CMK (cell line): ENCODE measurements around the gene PHC2.

Experiments
- DNase-seq: peaks from one replicate; pipeline ENCODE4 v3.0.0-alpha.2; 2010; ENCODE audit warnings: low read depth

Gene PHC2

DNA sequence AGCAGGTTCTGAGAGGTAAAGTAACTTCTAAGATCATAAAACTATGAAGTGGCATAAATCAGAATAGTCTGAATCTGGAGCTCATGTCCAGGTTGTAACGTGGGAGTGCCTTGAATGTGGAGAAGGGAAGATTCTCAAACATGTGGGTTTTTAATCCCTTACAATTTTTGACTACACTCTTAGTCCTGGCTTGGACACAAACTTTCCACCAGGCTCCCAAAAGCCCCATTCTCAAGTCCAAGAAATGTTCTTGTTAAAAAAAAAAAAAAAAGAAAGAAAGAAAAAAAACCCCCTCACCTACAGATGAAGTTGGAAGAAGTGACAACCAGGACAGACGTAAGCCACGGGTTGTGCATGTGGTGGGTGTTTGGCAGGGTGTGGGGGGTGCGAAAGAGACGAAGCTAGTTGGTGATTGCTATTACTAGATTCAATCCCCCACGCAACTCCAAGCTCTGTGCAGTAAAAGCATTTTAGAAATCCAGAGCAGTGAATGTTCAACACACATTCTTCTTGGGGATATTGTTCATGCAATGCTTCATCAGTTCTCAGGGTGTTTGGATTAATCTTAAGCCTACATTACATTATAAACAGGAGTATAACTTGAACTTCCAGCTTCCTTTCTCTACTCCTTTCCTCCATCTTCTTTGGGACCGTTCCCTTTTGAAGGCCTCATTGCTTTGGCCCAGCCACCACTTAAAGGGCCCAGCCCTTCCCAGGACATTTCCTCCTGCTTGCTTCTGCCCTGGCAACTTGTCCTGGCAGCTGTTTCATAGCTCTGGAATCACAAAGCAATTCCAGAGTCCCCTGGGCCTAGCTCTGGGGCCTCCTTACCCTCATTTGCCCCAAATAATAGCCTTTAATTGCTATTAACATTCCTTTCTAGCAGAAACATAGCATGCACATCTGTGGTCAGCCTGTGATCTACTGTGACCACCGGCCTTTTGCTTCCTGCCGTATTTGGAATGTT is 41.8 kb downstream of the PHC2 start:
- DNase-seq: no peak

DNA sequence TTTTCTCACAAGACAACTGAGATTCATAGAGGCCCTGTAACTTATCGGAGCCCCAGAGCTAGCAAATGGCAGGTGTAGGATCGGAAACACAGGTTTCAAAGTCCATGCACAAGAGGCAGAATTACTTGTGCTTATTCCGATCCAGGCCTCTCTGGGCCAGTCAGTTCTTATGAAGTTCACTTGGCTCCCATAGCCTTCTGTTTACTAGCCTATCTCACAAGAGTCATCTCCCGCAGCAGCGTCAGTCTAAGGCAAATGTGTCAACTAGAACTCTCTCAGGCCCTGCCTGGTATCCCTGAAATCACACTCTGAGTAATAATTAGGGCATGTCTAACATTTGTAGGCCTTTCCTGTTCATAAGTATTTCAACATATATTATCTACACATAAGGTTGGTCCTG is 43.3 kb downstream of the PHC2 start:
- no peak for DNase-seq

DNA sequence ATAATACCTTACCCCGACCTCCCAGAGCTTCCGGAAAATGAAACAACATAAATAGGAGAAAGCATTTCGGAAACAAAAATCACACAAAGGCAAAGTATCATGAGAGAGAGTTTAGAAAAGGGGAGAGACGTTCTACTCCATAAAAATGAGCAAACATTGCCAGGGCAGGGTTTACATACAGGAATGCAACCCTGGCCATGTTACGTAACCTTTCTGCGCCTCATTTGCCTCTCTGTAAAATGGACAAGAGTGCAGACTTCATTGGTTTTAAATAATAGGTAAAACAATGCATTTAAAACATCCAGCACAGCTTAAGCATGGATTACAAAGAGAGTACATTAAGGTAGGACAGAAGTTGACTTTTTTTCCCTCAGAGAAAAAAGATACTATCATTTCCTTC is 45.6 kb downstream of the PHC2 start:
- no peak for DNase-seq

DNA sequence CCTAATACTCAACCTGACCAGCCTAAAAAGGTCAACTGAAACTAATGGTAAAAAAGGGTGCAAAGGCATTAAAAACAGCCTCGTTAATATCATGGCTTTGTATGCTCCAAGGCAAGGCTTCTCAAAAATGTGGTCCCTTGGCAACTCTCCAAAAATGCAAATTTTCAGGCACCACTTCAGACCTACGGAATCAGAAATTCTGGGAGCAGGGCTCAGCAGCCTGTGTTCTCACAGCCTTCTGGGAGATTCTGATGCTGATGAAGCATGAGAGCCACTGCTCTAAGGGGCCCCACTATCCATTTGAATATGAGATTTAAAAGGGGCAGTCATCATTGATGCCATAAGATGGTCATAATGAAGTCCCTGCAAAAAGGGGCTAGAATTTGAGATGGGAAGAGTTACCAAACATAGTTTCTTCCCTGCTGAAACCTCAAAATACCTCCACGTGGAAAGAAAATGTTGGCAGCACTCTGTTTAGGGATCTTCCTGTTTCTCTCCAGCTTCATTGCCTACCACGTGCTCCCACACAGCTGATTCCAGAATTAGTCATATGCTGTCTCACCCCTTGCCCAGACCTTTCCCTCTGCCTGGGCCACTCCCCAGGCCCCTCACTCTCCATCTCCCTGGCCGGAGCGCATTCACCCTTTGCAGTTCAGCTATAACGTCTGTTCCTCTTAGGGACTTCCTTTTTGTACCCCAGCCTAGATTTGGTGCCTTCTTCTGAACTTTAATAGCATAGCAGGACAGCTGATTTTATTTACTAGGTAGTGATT is 46.7 kb downstream of the PHC2 start:
- no peak for DNase-seq

GRCh38 chr1:33383489-33383888 is 47.4 kb downstream of the PHC2 start:
- no peak for DNase-seq

DNA sequence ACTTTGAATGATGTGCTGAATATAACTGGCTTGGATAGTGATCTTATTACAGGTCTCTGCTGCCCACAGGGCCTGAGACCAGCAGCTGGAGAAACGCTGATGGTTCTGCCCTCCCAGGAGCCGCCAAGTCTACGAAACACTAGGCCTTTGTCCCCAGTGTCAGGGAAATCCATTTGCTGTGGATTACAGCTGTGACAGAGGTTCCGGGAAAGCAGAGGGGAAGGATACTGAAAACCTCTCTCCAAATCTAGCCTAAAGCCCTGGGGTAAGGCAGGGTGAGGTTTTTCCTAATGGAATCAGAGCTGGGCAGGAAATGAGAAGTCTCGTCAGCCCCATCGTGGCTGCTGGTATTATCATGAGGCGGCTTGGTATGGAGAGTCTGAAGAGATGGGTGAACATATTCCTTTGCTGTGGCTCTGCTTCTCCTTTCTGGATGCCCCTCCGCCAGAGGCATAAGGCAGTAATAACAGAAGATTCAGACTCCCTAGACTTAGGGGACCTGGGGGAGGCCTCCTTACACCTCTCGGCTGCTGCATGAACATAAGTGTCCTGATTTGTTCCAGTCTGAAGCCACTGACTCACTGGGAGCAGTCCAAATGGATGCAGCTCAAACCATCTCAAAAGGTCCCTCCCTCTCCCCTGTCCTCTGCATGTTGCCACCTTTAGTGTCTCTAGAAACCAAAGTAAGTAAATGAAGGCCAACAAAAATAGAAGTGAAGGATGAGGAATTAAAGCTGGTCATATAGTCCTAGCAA is 48.1 kb downstream of the PHC2 start:
- no peak for DNase-seq

DNA sequence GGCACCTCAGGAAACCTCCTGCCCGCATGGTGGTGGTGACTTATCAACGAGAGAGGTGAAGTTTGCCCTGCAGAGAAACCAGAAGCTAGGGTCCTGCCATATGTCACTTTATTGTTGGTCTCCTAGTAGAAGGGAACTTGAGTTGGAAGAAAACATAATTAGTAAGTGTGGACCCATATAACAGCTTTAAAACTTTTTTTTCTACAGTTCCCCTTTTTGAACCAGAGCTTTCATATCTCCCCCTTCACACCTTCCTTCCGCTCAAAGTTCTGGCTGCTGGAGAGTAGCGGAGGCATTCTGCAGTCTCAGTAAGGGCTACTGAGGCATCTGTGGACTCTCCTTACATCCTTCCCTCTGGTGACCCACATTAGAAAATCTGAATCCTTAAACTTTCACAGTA is 48.9 kb downstream of the PHC2 start:
- DNase-seq: no peak

- no peak for DNase-seq
Observed at GRCh38 chr1:33380811-33381210, 50.1 kb downstream of the PHC2 start.

DNA sequence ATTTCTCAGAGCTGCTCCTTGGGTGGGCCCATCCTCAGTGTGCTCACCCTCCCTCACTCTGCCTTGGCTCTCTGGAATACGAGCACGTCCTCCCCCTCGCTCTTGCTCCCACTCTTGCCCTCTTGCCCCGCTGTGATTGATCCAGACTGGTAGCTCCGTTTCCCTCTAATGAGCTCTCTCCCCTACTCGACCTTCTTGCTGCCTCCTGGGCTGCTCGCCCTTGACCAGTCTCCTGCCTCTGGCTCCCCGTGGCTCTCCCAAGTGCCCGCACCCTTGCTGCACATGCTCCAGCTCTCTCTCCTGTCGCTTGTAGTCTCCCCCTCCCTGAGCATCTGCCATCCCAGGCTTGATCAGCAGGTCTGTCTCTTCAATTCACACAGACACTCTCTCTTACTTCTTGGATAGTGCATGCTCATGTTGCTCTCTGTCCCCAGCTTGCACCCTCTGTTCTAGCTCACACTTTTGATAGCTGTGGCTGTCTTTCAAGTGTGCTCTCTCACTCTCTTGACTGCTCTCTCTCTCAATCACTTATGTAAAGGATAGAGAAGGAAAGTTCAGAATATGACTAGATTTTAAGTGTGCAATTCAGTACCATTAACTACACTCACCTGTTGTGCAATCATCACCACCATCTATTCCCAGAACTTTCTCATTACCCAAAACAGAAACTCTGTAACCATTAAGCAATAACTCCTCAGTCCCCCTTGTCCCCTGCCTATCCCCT is 51.1 kb downstream of the PHC2 start:
- no peak for DNase-seq

DNA sequence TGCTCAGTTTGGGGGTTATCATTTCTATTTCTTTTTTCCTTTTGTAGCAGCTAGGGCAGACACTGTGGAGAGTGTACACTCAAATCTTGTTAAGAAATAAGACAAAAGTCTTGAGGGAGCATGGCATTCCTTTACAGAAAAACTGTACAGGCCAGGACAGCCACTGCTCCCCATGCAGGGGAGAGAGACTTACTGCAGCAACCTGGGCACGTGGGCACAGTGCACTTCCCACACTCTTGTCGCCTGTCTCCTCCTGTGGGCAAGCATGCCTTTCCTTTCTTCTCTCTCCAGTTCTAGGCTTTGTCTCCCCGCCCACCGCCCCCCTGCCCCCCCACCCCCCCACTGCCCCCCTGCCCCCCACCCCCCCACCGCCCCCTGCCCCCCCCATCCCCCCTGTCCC is 51.9 kb downstream of the PHC2 start:
- no peak for DNase-seq

DNA sequence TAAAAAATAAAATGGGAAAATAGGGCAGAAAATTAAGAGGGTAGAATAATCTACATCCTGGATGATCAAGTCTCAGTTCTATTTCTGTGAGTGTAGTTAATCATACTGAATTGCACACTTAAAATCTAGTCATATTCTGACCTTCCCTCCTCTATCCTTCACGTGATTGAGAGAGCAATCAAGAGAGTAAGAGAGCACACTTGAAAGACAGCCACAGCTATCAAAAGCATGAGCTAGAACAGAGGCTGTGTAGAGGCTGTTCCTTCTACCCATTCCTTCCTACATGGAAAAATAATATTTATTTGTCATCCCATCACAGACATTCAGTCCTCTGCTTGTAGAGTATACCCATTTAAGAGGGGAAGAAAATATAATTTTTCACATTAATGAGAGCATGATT is 52.4 kb downstream of the PHC2 start:
- no peak for DNase-seq

DNA sequence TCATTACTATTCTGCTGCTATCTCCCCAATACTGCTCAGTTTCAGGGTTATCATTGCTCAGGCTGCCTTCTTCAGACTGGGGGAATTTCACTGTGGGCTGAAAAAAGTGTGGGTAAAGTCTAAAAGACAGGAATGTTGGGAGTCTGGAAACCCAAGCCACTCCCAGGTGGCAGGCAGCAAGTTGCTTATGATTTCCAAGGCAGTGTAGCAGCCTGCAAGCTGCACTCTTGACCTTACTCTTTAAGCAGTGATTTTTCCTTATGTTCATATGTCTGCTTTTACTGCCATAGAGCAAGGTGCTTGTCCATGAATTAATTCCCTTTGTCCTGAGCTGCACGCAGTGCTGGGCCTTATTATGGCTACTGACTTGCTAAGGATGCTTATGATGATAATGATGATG is 53.1 kb downstream of the PHC2 start:
- no peak for DNase-seq

GRCh38 chr1:33377013-33377412 is 53.9 kb downstream of the PHC2 start:
- no peak for DNase-seq

DNA sequence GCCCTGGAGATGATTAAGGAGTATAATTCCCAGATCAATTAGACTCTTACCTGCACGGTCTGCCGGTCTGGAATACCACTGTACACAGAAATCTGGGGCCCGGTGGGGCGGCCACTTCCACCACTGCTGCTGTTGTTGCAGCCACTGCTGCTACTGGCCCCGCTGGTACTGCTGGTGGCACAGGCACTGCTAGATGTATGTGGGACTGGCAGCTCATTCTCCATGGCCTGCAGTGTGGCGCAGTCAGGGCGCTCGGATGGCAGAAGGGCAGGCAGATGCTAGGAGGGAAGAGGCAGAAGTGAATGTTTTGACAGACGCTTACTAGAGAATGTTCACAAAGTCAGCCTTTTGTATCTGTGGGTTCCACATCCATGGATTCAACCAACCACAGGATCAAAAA is 55.6 kb downstream of the PHC2 start:
- no peak for DNase-seq

- DNase-seq: no peak
Observed at GRCh38 chr1:33374336-33375105, 56.4 kb downstream of the PHC2 start.

GRCh38 chr1:33373606-33374005 is 57.3 kb downstream of the PHC2 start:
- no peak for DNase-seq

GRCh38 chr1:33372677-33373076 is 58.2 kb downstream of the PHC2 start:
- no peak for DNase-seq

- DNase-seq: no peak
Observed at GRCh38 chr1:33372162-33372561, 58.7 kb downstream of the PHC2 start.

DNA sequence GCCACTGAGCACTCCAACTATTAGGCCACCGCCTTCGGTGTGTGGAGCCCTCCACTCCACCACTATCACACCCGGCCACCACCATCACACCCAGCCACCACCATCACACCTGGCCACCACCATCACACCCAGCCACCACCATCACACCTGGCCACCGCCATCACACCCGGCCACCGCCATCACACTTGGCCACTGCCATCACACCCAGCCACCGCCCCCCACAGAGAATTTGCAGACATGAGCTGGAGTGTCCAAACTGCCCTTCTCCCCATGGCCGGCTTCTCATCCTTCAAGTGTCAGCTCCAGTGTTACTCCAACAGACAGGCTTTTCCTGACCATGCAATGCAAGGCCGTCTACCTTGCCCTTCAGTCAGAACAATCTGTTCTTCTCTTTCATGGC is 59.6 kb downstream of the PHC2 start:
- no peak for DNase-seq

- no peak for DNase-seq
Observed at GRCh38 chr1:33370827-33371226, 60.1 kb downstream of the PHC2 start.

DNA sequence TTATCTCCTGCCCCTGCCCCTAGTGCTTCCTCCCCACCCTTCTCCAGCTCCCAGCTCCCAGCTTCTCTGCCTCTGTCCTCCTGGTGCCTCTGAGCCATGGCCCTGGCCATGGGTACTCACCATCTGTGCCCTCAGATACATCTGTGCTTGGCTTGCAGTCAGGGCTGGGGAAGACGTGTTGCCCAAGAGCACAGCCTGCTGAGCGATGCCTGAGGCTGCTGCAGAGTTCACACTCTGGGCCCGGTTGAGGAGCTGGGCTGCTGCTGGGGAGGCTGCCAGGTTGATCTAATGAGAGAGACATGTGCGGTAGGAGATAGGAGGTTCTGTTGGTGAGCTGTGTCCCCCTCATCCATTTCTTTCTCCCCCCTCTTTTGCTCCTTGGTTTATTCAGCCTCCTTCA is 60.6 kb downstream of the PHC2 start:
- DNase-seq: no peak
